ENCODE results near the gene SETD9. TPM values are rescaled to one million over a fixed set of nuclear protein-coding genes. Genes with fewer than 3 reads are reported as not detected.

The SETD9 gene
- total and polyA plus RNA-seq, 4 donors, result 3.1 to 10.1 (median 6.1) TPM

DNA sequence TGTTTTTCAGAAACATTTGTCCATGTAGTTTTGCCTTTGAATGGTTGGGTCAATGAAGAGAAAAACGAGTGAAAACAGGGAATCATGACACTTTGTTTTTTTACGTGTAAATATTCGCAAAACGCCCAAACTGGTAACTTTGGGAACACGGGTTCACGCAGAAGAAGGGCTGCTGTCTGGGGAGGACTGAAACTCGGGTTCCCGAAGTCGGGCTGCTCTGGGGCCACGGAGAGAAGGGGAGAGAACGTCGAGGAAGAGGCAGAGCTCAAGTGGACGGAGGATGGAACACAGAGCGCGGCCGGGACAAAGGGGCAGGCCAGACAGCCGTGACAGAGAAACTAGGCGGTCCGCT, 478 bp upstream of the SETD9 start:
- no peak for DNase-seq (ENCODE audit: low spot score)

GRCh38 chr5:56910210-56910965, 992 bp downstream of the SETD9 start:
- peak overlapping the region; percentile 52 to 88 (median 88) for H3K4me3 ChIP-seq (ENCODE audit: low read depth in 1 of 3, low read length in 3 of 3)
- H3K9ac ChIP-seq (ENCODE audit: low read depth in 1 of 2, low read length in 2 of 2), result peak overlapping the region; percentile 95 to 97
- no peak for DNase-seq (ENCODE audit: low spot score)
- H3K36me3 ChIP-seq (ENCODE audit: control insufficient read depth in 4 of 4, insufficient read depth in 3 of 4, low read depth in 1 of 4, low read length in 3 of 4), result no peaks in the 10 kb centered on the region
- TF ChIP-seq JUND (IDR thresholded peaks at IDR 0.05) (no peak), YY1 (IDR thresholded peaks at IDR 0.05) (peak; percentile 58), RAD21 (IDR thresholded peaks at IDR 0.05) (no peak), NR2F2 (IDR thresholded peaks at IDR 0.05) (no peak), GABPA (IDR thresholded peaks at IDR 0.05 in 1 of 2, conservative IDR thresholded peaks at IDR 0.05 in 1 of 2) (peak; percentile 5 to 36), ATF3 (IDR thresholded peaks at IDR 0.05) (peak; percentile 29), TAF1 (conservative IDR thresholded peaks at IDR 0.05) (peak; percentile 46)
- TF ChIP-seq, protein P1, sequence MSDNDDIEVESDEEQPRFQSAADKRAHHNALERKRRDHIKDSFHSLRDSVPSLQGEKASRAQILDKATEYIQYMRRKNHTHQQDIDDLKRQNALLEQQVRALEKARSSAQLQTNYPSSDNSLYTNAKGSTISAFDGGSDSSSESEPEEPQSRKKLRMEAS (IDR thresholded peaks at IDR 0.05), result peak; percentile 18
- TF ChIP-seq, protein P2, sequence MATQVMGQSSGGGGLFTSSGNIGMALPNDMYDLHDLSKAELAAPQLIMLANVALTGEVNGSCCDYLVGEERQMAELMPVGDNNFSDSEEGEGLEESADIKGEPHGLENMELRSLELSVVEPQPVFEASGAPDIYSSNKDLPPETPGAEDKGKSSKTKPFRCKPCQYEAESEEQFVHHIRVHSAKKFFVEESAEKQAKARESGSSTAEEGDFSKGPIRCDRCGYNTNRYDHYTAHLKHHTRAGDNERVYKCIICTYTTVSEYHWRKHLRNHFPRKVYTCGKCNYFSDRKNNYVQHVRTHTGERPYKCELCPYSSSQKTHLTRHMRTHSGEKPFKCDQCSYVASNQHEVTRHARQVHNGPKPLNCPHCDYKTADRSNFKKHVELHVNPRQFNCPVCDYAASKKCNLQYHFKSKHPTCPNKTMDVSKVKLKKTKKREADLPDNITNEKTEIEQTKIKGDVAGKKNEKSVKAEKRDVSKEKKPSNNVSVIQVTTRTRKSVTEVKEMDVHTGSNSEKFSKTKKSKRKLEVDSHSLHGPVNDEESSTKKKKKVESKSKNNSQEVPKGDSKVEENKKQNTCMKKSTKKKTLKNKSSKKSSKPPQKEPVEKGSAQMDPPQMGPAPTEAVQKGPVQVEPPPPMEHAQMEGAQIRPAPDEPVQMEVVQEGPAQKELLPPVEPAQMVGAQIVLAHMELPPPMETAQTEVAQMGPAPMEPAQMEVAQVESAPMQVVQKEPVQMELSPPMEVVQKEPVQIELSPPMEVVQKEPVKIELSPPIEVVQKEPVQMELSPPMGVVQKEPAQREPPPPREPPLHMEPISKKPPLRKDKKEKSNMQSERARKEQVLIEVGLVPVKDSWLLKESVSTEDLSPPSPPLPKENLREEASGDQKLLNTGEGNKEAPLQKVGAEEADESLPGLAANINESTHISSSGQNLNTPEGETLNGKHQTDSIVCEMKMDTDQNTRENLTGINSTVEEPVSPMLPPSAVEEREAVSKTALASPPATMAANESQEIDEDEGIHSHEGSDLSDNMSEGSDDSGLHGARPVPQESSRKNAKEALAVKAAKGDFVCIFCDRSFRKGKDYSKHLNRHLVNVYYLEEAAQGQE (IDR thresholded peaks at IDR 0.05), result no peak
- 1% methylated on average over 29 of the region's 29 CpGs for WGBS
- peak overlapping the region; percentile 96 to 98 for H3K27ac ChIP-seq (ENCODE audit: low read depth in 1 of 2, low read length in 2 of 2)
- peaks cover 2 to 21% (median 6%) of the 10 kb centered on the region in 4 donors for H3K4me1 ChIP-seq (ENCODE audit: control insufficient read depth in 4 of 4, insufficient read depth in 4 of 4, low read length in 3 of 4)
- no peaks in the 10 kb centered on the region for H3K27me3 ChIP-seq (ENCODE audit: control insufficient read depth in 4 of 4, insufficient read depth in 4 of 4, low read length in 3 of 4)
- H3K9me3 ChIP-seq (ENCODE audit: control insufficient read depth in 4 of 4, low read length in 3 of 4), result no peaks in the 10 kb centered on the region

More for the DNA sequence above, 478 bp upstream of the SETD9 start:
- 1% methylated on average over 19 of the region's 19 CpGs for WGBS
- TF ChIP-seq, protein P2 (IDR thresholded peaks at IDR 0.05), result peak; percentile 54
- TF ChIP-seq HNF4A (conservative IDR thresholded peaks at IDR 0.05) (peak in 1 of 2 donors; percentile 24), TAF1 (conservative IDR thresholded peaks at IDR 0.05) (peak; percentile 76), JUND (IDR thresholded peaks at IDR 0.05) (no peak), SP1 (IDR thresholded peaks at IDR 0.05) (no peak)
- H3K9me3 ChIP-seq (ENCODE audit: control insufficient read depth in 4 of 4, low read length in 3 of 4), result no peaks in the 10 kb centered on the region
- H3K9ac ChIP-seq (ENCODE audit: low read depth in 1 of 2, low read length in 2 of 2), result peak overlapping the region; percentile 55 to 96
- peaks cover 2 to 21% (median 6%) of the 10 kb centered on the region in 4 donors for H3K4me1 ChIP-seq (ENCODE audit: control insufficient read depth in 4 of 4, insufficient read depth in 4 of 4, low read length in 3 of 4)
- H3K27ac ChIP-seq (ENCODE audit: low read depth in 1 of 2, low read length in 2 of 2), result peak overlapping the region; percentile 88 to 97
- peak overlapping the region; percentile 76 to 80 (median 79) for H3K4me3 ChIP-seq (ENCODE audit: low read depth in 1 of 3, low read length in 3 of 3)
- H3K36me3 ChIP-seq (ENCODE audit: control insufficient read depth in 4 of 4, insufficient read depth in 3 of 4, low read depth in 1 of 4, low read length in 3 of 4), result no peaks in the 10 kb centered on the region
- H3K27me3 ChIP-seq (ENCODE audit: control insufficient read depth in 4 of 4, insufficient read depth in 4 of 4, low read length in 3 of 4), result no peaks in the 10 kb centered on the region

All from liver (tissue), 9 donors.